NCI-H1694 treated with DMSO at 0.1 percent for 48 hours (cell line): ENCODE measurements around the gene GAS2L3.
"Not testable (repeated sequence)": the region's sequence is repeated elsewhere in the genome, so short reads cannot be mapped to it uniquely, and the experiment has no call there.

Experiments used
- DNase-seq: peaks from one replicate; lab custom pipeline; 2025; lab: John Stamatoyannopoulos, UW

The GAS2L3 gene

GRCh38 chr12:100574187-100575074, 947 bp downstream of the GAS2L3 start:
- no peak for DNase-seq

- no peak for DNase-seq
These were observed 3.0 kb downstream of the GAS2L3 start for GRCh38 chr12:100576331-100577036.

- DNase-seq = no peak
These were observed 5.4 kb downstream of the GAS2L3 start for GRCh38 chr12:100578923-100579322.

GRCh38 chr12:100579844-100580243, 6.4 kb downstream of the GAS2L3 start:
- DNase-seq = no peak

GRCh38 chr12:100584256-100584655, 10.8 kb downstream of the GAS2L3 start:
- no peak for DNase-seq

GRCh38 chr12:100591979-100592378, 18.5 kb downstream of the GAS2L3 start:
- no peak for DNase-seq

- DNase-seq = no peak
These were observed 20.0 kb downstream of the GAS2L3 start for GRCh38 chr12:100593490-100593889.

- no peak for DNase-seq
These were observed 28.1 kb downstream of the GAS2L3 start for GRCh38 chr12:100601626-100602025.

- not testable (repeated sequence) for DNase-seq
These were observed 29.5 kb downstream of the GAS2L3 start for GRCh38 chr12:100602997-100603396.

- DNase-seq = no peak
These were observed 35.3 kb downstream of the GAS2L3 start for GRCh38 chr12:100608776-100609175.

- DNase-seq = no peak
These were observed 37.4 kb downstream of the GAS2L3 start for GRCh38 chr12:100610666-100611430.

GRCh38 chr12:100612606-100613005, 39.1 kb downstream of the GAS2L3 start:
- no peak for DNase-seq

- DNase-seq = no peak
These were observed 51.1 kb downstream of the GAS2L3 start for GRCh38 chr12:100624571-100624970.

GRCh38 chr12:100632445-100632892, 59.0 kb downstream of the GAS2L3 start:
- no peak for DNase-seq

- not testable (repeated sequence) for DNase-seq
These were observed 59.8 kb downstream of the GAS2L3 start for GRCh38 chr12:100633082-100633785.

- no peak for DNase-seq
These were observed 69.8 kb downstream of the GAS2L3 start for GRCh38 chr12:100643246-100643645.

- no peak for DNase-seq
These were observed 73.4 kb downstream of the GAS2L3 start for GRCh38 chr12:100646896-100647295.

- no peak for DNase-seq
These were observed 77.6 kb downstream of the GAS2L3 start for GRCh38 chr12:100651108-100651507.

GRCh38 chr12:100651694-100652093, 78.2 kb downstream of the GAS2L3 start:
- DNase-seq = no peak

- DNase-seq = no peak
These were observed 79.0 kb downstream of the GAS2L3 start for GRCh38 chr12:100652488-100652887.

- DNase-seq = no peak
These were observed 82.7 kb downstream of the GAS2L3 start for GRCh38 chr12:100656141-100656540.

- DNase-seq = no peak
These were observed 83.4 kb downstream of the GAS2L3 start for GRCh38 chr12:100656856-100657255.
